Fibroblast of gingiva (primary cell): ENCODE data around the gene RPS14.
"Not testable (repeated sequence)": the region's sequence is repeated elsewhere in the genome, so short reads cannot be mapped to it uniquely, and the experiment has no call there.

ENCODE experiments used
- DNase-seq: peaks from one replicate; pipeline ENCODE4 v3.0.0-alpha.2; 2011; ENCODE audit warnings: low read depth

RPS14 gene

GRCh38 chr5:150444770-150445169 is 4.8 kb downstream of the RPS14 start:
- DNase-seq, result no peak

GRCh38 chr5:150443242-150444075 is 6.1 kb downstream of the RPS14 start:
- no peak for DNase-seq

- no peak for DNase-seq
Observed at GRCh38 chr5:150442699-150443080, 6.8 kb downstream of the RPS14 start.

DNA sequence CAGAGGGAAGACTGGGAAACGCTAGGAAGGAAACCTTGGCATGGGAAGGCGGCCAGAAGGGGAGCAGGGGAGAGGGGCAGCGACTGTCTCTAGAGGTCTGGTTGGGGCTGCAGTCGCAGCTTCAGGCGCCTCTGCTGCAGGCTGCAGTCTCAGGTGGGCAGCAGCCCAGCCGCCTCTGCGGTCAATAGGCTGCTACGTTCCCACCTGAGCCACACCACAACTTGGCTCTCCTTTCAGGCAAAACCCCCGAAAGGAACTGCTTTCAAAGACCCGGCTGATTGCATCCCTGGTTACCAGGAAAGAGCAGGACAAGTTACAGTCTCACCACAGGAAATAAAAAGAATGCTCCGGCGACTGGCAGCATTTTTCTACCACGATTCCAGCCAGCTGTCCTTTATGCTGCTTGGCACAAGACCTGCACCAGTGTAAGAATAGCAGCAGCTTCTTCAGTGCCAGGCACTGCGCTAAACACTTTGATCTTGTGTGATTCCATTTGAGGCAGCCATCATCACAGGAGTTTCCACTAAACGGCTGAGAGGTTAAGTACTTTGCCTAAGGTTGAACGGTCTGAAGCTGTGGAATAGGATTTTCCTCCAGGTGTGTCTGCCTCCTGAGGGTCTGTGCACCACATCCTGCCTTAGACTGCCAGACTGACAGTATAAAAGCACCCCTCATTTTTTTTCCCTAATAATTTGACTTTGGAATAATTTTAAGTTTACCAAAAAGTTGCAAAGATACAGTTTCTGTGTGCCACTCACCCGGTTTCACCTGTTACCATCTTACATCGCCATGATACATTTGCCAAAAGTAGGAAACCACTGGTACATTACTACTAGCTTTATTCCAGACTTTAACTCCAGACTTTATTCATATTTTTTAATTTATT is 7.5 kb downstream of the RPS14 start:
- peak; percentile 71 for DNase-seq

DNA sequence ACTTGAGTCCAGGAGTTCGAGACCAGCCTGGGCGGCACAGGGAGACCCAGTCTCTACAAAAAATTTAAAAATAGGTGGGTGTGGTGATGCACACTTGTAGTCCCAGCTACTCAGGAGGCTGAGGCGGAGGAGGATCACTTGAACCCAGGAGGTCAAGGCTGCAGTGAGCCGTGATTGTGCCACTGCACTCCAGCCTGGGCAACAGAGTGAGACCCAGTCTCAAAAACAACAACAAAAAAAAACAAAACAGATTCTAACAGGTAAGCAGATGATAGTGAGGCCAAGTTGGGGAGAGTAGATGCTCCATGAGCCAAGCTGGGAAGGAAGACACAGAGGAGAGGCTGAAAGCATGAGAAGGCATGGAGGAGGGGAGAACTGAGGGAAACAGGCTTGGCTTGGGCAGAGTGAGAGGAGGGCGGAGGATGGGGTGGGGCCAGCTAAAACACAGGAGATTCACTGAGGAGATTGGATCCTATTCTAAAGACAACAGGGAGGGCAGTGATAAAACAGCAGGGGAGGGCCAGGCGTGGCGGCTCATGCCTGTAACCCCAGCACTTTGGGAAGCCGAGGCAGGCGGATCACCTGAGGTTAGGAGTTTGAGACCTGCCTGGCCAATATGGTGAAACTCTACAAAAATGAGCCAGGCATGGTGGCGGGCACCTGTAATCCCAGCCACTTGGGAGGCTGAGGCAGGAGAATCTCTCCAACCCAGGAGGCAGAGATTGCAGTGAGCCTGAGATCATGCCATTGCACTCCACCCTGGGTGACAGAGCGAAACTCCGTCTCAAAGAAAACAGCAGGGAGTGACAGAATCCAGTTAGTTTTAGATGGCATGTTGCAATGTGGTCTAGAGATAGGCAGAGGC is 8.4 kb downstream of the RPS14 start:
- no peak for DNase-seq

DNA sequence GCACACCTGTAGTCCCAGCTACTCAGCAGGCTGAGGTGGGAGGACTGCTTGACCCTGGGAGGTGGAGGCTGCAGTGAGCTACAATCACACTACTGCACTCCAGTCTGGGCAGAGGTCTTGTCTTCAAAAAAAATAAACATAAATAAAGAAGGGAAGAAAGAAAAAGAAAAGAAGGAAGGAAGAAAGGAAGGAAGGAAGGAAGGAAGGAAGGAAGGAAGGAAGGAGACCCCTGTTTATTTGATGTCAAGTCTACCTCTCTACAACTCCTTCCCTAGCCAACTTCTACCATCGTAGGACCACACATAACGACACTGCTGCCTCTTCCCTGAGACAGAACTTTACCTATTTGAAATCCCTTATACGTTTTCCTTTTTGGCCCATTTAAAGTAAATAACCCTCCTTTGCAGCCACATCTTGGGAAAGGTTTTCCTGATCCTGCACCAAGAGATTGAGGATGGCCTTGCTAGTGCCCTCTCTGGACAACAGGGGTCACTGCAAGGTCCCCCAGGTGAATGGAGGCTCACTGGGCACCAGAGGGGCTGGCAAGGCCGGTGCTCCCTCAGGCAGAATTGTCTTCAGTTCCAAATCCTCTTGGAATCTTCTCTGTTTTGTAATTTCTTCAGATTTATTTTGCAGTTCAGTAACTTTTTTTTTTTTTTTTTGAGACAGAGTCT is 10.5 kb downstream of the RPS14 start:
- DNase-seq, result no peak

GRCh38 chr5:150436141-150436680 is 13.3 kb downstream of the RPS14 start:
- DNase-seq, result peak; percentile 75

DNA sequence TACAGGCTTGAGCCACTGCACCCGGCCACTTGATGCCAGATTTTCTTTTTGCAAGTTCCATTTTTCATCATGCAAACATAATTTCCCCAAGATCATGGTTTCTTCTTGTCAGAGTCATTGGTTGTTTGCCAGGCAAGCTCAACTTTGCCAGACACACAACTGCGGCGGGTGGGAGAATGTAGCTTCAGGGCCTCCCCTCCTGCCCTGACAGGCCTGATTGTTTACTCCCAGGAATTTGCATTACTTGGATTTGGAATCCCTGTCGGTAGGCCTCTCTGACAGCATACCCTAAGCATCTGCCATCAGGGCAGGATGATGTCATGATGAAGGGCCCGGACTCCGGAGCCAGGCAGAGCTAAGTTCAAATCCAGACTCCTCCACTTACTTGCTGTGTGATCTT is 15.1 kb downstream of the RPS14 start:
- peak; percentile 81 for DNase-seq

DNA sequence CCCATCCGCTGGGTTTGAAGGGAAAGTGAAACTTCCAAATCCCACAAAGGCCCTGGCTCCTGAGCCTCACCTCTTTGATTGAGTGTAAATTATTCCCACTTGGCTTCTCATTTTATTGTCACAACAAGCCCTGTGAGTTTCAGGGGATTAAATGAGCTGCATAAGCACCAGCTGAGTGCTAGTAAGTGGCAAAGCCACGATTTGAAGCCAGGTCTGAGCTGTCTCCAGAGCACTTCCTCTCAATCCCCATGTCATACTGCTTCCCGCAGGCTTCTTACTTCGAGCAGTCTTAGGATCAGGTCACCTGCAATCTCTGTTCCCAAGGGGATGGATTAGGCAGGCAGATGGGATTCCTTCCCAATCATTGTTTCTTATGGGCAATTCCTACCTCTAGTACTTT is 18.0 kb downstream of the RPS14 start:
- no peak for DNase-seq

DNA sequence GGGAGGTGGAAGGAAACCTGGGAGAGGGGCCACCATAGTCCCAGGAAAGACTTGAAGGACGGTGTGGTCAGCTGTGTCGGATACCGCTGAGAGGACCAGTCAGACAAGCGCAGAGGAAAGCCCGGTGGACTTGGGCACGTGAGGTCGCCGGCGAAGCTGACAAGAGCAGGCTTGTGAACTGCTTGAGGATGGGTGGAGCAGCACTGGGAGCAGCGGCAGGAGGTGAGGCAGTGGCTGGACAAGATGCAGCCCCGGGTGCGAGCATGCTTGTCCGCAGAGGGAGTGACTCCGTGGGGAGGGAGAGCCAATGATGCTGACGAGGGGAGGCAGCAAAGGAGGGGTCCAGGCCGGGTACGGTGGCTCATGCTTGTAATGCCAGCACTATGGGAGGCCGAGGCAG is 18.5 kb downstream of the RPS14 start:
- DNase-seq, result no peak

DNA sequence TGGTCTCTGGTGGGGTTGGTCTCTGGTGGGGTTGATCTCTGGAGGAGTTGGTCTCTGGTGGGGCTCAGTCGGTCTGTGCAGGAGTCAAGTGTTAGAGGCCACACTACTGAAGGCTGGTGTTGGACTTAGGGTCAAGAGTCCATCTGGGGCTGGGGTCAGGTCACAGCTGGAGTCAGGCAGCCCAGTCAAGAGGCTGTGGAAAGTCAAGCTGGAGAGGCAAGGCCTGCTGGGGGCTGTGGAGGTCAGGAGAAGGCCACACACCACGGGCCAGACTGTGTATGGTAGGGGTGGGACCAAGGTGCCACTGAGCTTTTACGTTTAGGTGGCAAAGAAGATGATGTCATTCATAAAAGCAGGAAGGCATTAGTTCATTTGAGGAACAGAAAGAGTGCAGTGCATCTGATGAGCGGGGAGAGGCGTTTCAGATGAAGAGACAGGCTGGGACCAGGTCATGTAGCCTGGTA is 20.1 kb downstream of the RPS14 start:
- no peak for DNase-seq

GRCh38 chr5:150428978-150429377 is 20.6 kb downstream of the RPS14 start:
- no peak for DNase-seq

GRCh38 chr5:150428106-150428876 is 21.2 kb downstream of the RPS14 start:
- no peak for DNase-seq

- DNase-seq, result not testable (repeated sequence)
Observed at GRCh38 chr5:150426165-150426564, 23.4 kb downstream of the RPS14 start.

DNA sequence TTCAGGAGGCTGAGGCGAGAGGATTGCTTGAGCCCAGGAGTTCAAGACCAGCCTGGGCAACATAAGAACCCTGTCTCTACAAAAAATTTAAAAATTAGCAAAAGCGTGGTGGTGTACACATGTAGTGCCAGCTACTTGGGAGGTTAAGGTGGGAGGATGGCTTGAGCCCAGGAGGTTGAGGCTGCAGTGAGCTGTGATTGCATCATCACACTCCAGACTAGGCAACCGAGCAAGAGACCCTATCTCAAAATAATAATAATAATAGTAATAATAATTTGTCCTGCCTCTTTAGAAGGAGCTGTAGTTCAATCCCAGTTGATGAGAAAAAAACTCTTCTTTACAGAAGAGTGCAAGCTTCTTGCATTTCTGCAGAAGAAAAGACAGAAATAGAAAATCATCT is 26.8 kb downstream of the RPS14 start:
- DNase-seq, result no peak

GRCh38 chr5:150422075-150422474 is 27.5 kb downstream of the RPS14 start:
- DNase-seq, result no peak

DNA sequence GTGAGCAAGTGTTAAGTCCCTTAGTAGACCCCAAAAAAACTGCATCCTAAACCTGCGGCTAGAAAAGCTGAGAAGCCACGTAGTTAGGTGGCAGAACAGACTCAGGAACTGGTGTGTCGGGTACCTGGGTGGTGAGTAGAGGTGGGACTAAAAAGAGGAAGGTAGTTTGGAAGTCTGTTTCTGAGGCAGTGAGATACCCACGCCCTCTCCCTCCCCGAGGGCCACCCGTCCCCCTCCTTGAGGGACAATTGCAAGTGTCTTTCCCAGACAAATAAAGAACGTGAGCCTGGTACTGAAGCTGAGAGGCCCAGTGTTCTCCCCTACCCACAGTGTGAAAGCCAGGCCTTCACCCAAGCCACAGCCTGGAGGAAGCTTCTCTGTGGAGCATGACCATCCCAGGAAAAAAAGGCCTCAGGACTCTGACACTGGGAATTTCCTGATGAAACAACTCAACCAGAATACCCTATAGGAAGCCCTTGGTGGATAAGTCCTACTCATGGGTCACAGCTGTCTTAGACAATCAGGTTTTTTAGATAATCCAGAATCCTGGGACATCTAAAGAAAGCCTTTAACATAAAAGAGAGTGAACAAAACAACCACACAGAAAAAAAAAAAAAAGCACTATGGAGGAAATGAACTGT is 29.8 kb downstream of the RPS14 start:
- no peak for DNase-seq

DNA sequence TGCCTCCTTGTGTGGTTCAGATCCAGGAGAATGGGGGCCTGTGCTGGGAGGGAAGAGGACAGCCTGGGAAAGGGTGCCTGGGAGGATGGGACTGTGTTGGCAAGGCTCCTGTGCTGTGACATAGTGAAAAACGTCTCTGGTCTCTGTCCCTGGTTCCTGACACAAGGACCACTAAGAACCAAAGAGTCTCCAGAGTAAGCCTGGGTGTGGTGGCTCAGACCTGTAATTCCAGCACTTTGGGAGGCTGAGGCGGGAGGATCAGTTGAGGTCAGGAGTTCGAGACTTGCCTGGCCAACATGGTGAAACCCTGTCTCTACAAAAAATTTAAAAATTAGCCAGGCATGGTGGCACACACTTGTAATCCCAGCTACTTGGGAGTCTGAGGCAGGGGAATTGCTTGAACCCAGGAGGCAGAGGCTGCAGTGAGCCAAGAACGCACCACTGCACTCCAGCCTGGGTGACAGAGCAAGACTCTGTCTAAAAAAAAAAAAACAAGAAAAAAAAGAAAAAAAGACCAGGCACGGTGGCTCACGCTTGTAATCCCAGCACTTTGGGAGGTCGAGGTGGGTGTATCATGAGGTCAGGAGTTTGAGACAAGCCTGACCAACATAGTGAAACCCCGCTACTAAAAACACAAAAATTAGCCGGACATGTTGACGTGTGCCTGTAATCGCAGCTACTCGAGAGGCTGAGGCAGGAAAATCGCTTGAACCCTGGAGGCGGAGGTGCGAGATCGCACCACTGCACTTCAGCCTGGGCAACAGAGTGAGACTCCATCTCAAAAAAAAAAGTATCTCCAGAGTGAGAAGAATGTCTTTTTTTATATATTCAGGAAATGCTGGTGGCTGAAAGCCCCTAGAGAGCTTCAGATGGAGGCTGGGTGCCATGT is 35.4 kb downstream of the RPS14 start:
- not testable (repeated sequence) for DNase-seq
